Measurements from ENCODE around the gene CSNK2A1. TPM values are rescaled to one million over a fixed set of nuclear protein-coding genes. Genes with fewer than 3 reads are reported as not detected.

Gene CSNK2A1
- total and polyA plus RNA-seq, 2 of the 8 experiments (the other 6 are each of a cell fraction or from before 2014, with no cell fraction given), result 117 to 260 TPM

DNA sequence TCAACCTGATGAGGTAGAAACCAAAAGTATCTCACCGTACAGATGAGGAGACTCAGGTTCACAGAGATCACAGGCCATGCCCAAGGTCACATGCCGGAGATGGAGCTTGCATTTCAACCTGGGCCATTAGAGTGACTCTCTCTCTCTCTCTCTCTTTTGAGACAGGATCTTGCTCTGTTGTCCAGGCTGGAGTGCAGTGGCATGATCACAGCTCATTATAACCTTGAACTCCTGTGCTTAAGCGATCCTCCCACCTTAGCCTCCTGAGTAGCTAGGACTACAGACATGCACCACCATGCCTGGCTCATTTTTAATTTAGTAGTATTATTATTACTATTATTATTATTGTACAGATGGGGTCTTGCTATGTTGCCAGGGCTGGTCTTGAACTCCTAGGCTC, 2.8 kb upstream of the CSNK2A1 start (continued):
- TF ChIP-seq, protein P1, sequence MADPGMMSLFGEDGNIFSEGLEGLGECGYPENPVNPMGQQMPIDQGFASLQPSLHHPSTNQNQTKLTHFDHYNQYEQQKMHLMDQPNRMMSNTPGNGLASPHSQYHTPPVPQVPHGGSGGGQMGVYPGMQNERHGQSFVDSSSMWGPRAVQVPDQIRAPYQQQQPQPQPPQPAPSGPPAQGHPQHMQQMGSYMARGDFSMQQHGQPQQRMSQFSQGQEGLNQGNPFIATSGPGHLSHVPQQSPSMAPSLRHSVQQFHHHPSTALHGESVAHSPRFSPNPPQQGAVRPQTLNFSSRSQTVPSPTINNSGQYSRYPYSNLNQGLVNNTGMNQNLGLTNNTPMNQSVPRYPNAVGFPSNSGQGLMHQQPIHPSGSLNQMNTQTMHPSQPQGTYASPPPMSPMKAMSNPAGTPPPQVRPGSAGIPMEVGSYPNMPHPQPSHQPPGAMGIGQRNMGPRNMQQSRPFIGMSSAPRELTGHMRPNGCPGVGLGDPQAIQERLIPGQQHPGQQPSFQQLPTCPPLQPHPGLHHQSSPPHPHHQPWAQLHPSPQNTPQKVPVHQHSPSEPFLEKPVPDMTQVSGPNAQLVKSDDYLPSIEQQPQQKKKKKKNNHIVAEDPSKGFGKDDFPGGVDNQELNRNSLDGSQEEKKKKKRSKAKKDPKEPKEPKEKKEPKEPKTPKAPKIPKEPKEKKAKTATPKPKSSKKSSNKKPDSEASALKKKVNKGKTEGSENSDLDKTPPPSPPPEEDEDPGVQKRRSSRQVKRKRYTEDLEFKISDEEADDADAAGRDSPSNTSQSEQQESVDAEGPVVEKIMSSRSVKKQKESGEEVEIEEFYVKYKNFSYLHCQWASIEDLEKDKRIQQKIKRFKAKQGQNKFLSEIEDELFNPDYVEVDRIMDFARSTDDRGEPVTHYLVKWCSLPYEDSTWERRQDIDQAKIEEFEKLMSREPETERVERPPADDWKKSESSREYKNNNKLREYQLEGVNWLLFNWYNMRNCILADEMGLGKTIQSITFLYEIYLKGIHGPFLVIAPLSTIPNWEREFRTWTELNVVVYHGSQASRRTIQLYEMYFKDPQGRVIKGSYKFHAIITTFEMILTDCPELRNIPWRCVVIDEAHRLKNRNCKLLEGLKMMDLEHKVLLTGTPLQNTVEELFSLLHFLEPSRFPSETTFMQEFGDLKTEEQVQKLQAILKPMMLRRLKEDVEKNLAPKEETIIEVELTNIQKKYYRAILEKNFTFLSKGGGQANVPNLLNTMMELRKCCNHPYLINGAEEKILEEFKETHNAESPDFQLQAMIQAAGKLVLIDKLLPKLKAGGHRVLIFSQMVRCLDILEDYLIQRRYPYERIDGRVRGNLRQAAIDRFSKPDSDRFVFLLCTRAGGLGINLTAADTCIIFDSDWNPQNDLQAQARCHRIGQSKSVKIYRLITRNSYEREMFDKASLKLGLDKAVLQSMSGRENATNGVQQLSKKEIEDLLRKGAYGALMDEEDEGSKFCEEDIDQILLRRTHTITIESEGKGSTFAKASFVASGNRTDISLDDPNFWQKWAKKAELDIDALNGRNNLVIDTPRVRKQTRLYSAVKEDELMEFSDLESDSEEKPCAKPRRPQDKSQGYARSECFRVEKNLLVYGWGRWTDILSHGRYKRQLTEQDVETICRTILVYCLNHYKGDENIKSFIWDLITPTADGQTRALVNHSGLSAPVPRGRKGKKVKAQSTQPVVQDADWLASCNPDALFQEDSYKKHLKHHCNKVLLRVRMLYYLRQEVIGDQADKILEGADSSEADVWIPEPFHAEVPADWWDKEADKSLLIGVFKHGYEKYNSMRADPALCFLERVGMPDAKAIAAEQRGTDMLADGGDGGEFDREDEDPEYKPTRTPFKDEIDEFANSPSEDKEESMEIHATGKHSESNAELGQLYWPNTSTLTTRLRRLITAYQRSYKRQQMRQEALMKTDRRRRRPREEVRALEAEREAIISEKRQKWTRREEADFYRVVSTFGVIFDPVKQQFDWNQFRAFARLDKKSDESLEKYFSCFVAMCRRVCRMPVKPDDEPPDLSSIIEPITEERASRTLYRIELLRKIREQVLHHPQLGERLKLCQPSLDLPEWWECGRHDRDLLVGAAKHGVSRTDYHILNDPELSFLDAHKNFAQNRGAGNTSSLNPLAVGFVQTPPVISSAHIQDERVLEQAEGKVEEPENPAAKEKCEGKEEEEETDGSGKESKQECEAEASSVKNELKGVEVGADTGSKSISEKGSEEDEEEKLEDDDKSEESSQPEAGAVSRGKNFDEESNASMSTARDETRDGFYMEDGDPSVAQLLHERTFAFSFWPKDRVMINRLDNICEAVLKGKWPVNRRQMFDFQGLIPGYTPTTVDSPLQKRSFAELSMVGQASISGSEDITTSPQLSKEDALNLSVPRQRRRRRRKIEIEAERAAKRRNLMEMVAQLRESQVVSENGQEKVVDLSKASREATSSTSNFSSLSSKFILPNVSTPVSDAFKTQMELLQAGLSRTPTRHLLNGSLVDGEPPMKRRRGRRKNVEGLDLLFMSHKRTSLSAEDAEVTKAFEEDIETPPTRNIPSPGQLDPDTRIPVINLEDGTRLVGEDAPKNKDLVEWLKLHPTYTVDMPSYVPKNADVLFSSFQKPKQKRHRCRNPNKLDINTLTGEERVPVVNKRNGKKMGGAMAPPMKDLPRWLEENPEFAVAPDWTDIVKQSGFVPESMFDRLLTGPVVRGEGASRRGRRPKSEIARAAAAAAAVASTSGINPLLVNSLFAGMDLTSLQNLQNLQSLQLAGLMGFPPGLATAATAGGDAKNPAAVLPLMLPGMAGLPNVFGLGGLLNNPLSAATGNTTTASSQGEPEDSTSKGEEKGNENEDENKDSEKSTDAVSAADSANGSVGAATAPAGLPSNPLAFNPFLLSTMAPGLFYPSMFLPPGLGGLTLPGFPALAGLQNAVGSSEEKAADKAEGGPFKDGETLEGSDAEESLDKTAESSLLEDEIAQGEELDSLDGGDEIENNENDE (IDR thresholded peaks at IDR 0.05; ENCODE audit: insufficient replicate concordance, low read length), result no peak
- no peak for TF ChIP-seq RBBP5 (IDR thresholded peaks at IDR 0.05; ENCODE audit: borderline replicate concordance, low read depth, low read length)
- no peak for TF ChIP-seq CBX5 (IDR thresholded peaks at IDR 0.05; ENCODE audit: low read depth, low read length)

Data from H1 (cell line).